HG02884 (cell line): ENCODE measurements around the gene TTC28.

Source experiments
- ATAC-seq: cut with Tn5 transposase; IDR thresholded peaks from one replicate; pipeline ENCODE4 v1.9.1; 2021; ENCODE audit warnings: mild to moderate bottlenecking, moderate library complexity; ENCODE audit not compliant: unreplicated experiment

TTC28 gene

GRCh38 chr22:28411125-28411524 lies 268.5 kb downstream of the TTC28 start:
- ATAC-seq, result no peak

- ATAC-seq, result no peak
Measured at GRCh38 chr22:28410050-28410816, 269.4 kb downstream of the TTC28 start.

GRCh38 chr22:28408709-28409108 lies 270.9 kb downstream of the TTC28 start:
- ATAC-seq, result no peak

- ATAC-seq, result no peak
Measured at GRCh38 chr22:28407645-28408044, 272.0 kb downstream of the TTC28 start.

- ATAC-seq, result no peak
Measured at GRCh38 chr22:28406246-28406645, 273.4 kb downstream of the TTC28 start.

GRCh38 chr22:28405588-28405987 lies 274.1 kb downstream of the TTC28 start:
- ATAC-seq, result no peak

GRCh38 chr22:28402539-28402938 lies 277.1 kb downstream of the TTC28 start:
- no peak for ATAC-seq

GRCh38 chr22:28402060-28402459 lies 277.6 kb downstream of the TTC28 start:
- no peak for ATAC-seq

- ATAC-seq, result no peak
Measured at GRCh38 chr22:28398981-28399380, 280.7 kb downstream of the TTC28 start.

GRCh38 chr22:28398355-28398754 lies 281.3 kb downstream of the TTC28 start:
- ATAC-seq, result no peak

GRCh38 chr22:28397306-28397705 lies 282.3 kb downstream of the TTC28 start:
- no peak for ATAC-seq

GRCh38 chr22:28395920-28396753 lies 283.5 kb downstream of the TTC28 start:
- ATAC-seq, result no peak

GRCh38 chr22:28395520-28395919 lies 284.1 kb downstream of the TTC28 start:
- no peak for ATAC-seq

- ATAC-seq, result no peak
Measured at GRCh38 chr22:28394513-28395110, 285.0 kb downstream of the TTC28 start.

- no peak for ATAC-seq
Measured at GRCh38 chr22:28381429-28382167, 298.0 kb downstream of the TTC28 start.

- ATAC-seq, result no peak
Measured at GRCh38 chr22:28379951-28380350, 299.7 kb downstream of the TTC28 start.

- no peak for ATAC-seq
Measured at GRCh38 chr22:28379075-28379779, 300.4 kb downstream of the TTC28 start.

- no peak for ATAC-seq
Measured at GRCh38 chr22:28375761-28376534, 303.7 kb downstream of the TTC28 start.

GRCh38 chr22:28373831-28374230 lies 305.8 kb downstream of the TTC28 start:
- no peak for ATAC-seq

- no peak for ATAC-seq
Measured at GRCh38 chr22:28369854-28370253, 309.8 kb downstream of the TTC28 start.
